T47D (cell line): ENCODE data around the gene ZNF223.

ENCODE experiments used
- DNase-seq, 2 experiments: peaks; one replicate each; pipeline versions ENCODE4 v3.0.0 to v3.0.0-alpha.2; 2011 to 2012; ENCODE audit warnings: low read depth in 1 of 2, low spot score in 1 of 2
- JUND ChIP-seq: IDR thresholded peaks from 2 replicates; pipeline ENCODE4 v1.6.1; 2012; ENCODE audit warnings: low read depth
- in situ Hi-C: cut with HindIII; loops from 2 replicates; pipeline ENCODE4 v1.10.0; 2016; ENCODE audit warnings: low sequenced_read_pairs, low pct_unique_long_range_greater_than_20kb

Gene ZNF223

DNA sequence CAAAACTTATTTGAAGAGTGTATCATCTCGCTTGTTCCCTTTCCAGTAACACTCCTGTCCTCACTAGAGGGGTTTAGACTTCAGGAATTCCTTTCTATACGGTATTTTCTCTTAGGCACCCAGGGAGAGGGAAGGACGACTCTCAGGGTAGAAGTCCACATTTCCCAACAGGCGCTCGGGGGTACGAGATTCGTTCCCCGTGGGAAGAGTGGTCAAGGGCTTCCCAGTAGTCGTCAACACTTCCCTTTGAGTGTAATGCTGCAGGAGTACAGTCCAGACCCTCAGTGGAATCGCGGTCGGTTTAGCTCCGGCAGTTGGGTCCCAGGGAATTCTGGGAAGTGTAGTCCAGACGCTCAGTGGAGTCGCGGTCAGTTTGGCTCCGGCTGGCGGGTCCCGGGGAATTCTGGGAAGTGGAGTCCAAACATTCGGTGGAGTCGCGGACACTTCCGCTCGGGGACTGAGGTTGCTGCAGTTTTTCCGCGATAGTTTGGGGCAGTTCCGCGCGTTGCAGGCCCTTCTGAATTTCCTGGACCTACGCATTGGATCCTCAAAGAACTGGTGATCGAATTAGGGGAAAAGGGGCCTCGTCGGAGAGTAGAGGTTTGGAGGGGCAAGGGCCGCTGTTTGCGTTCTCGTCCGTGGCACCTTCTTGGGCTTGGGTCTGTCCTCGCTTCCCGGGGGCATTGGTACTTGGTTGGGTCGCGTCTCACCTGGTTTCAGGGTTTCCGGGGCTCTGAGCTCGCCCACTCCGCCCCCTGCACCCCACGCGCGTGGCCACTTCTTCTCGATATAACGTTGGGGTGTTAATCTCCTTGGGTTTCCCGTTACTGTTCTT, 42.3 kb downstream of the ZNF223 start, which contains the start of gene ZNF224:
ZNF224 (plus strand) TSS at position 431 of the 835 bp plus-strand sequence. CDS start 3,513 bp downstream, outside the sequence.
- DNase-seq, result peak; percentile 54 to 91
- in situ Hi-C loops, result no loop called here
- TF ChIP-seq JUND, result no peak

DNA sequence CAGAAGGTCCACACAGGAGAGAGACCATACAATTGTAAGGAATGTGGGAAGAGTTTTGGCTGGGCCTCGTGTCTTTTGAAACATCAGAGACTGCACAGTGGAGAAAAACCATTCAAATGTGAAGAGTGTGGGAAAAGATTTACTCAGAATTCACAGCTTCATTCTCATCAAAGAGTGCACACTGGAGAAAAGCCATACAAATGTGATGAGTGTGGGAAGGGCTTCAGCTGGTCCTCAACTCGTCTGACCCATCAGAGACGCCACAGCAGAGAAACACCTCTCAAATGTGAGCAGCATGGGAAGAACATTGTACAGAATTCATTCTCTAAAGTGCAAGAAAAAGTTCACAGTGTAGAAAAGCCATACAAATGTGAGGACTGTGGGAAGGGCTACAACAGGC, 55.9 kb downstream of the ZNF223 start:
- in situ Hi-C loops, result no loop called here
- no peak for TF ChIP-seq JUND
- DNase-seq, result no peak

DNA sequence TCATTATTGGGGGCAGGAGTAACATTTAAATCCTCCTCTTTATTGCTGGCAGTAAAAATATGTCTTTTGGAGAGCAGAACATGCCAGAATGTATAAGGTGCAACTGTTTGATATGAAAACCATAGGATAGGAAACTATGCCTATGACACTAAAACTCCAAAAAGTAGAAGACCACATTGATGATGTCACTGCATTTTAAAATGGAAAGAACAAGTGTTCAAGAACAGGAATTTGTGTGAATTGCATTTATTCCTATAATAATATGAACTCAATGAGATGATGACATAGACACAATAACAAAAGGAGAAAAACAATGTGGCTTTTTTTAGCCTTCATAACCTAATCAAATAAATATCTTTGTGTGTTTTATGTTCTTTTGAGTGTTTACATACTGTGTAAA, 57.6 kb downstream of the ZNF223 start:
- no peak for TF ChIP-seq JUND
- in situ Hi-C loops, result no loop called here

DNA sequence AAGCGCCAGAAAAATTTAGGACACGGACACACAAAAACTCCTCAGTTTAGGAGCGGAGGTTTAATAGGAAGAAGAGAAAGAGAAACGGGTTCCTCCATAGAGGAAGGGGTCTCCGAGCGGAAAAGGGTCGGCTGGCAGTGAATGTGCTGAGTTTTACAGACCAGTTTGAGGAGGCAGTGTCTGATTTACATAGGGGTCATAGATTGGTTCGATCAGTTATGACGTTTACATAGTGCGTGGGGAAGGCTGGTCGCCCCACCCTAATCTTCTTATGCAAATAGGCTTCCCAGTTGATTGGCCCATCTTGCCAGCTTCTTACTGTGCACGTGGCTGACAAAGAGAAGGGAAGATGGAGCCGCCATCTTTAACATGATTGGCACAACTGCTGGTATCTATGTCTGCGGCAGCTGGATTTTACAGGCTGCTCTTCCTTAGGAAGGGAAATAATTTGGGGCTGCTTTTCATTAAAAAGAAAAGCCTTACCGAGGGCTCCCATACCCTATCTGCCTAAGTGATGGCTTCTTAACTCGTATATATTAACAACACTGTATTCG, 60.2 kb downstream of the ZNF223 start:
- TF ChIP-seq JUND, result no peak
- in situ Hi-C loops, result no loop called here
- no peak for DNase-seq

More for the DNA sequence above, 57.6 kb downstream of the ZNF223 start:
- no peak for DNase-seq

DNA sequence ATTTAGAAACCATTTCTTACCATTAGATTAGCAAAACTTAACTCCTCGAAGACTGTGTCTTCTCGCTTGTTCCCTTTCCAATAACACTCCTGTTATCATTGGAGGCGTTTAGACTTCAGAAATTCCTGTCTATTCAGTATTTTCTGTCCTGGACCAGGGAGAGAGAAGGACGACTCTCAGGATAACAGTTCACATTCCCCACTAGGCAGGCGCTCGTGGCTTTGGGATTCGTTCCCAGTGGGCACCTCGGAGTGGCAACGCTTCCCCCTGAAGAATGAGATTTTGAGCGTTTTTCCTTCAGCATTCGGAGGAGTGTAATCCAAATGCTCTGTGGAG, 60.9 kb downstream of the ZNF223 start:
- DNase-seq, result no peak
- in situ Hi-C loops, result no loop called here
- TF ChIP-seq JUND, result no peak

DNA sequence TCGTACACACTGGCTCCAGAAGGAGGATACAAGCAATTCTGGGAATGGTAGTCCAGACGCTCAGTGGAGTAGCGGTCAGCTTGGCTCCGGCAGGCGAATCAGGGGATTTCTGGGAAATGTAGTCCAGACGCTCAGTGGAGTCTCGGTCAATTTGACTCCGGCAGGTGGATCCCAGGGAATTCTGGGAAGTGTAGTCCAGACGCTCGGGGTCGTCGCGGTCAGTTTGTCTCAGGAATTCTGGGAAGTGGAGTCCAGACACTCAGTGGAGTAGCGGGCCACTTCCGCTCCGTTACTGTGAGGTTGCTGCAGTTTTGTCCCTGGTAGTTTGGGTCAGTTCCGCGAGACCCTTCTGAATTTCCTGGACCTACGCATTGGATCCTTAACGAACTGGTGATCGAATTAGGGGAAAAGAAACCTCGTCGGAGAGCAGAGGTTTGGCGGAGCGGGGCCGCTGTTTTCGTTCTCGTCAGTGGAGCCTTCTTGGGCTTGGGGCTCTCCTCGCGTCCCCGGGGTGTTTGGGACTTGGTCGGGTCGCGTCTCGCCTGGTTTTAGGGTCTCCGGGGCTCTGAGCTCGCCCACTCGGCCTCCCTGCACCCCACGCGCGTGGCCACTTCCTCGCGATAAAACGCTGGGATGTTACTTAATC, 61.4 kb downstream of the ZNF223 start, which contains the start of gene ZNF225:
ZNF225 (plus strand) TSS at position 262 of the 646 bp plus-strand sequence. CDS start 2,429 bp downstream, outside the sequence.
- in situ Hi-C loops, result no loop called here
- peak; percentile 75 to 97 for DNase-seq
- no peak for TF ChIP-seq JUND

DNA sequence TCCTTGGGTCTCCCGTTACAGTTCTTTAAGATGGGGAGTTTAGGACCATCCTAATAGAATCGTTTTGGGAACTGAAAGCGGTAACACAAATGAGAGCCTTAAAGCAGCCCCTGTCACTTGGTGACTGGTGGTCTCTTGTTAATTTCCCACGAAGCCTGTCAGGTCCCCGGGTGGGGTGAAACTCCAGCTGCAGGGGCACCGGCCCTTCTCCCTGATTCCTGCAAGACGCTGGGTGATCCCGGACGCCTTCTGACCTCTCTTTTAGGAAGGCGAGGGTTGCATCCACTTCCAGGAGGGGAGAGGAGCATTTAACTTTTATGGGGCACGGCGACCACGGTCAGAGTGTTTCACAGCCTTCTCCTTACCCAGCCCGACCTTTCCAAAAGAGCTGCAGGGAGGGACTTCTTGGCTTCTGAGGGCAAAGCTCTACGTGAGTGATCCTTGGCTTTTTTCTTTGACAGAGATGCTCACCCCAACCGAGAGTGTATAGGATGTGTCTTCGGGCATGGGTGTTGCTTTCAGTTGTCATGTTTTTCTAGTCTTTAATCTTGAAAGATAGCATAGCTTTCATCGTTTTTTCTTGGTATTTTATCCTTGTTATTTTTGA, 62.1 kb downstream of the ZNF223 start:
- in situ Hi-C loops, result no loop called here
- TF ChIP-seq JUND, result no peak
- DNase-seq, result no peak
